ENCODE data around the gene SNAPC1. TPM values are rescaled to one million over a fixed set of nuclear protein-coding genes. Genes with fewer than 3 reads are reported as not detected.

Gene SNAPC1
- 1 to 10 TPM; 2.0 to 3.7 (median 3.0) TPM for total RNA-seq

- no peaks in the 10 kb centered on the region for H3K36me3 ChIP-seq
- H3K4me3 ChIP-seq: peak within 1 kb of the TSS; percentile 79 to 87 (median 82)
- peaks cover 38 to 46% of the 10 kb centered on the region in 2 donors for H3K4me1 ChIP-seq
Measured at GRCh38 chr14:61761959-61762786, at the start of gene SNAPC1. SNAPC1 (plus strand) TSS chr14:61762420; CDS start chr14:61762461, 41 bp downstream.

GRCh38 chr14:61713724-61714437 lies 48.3 kb upstream of the SNAPC1 start:
- H3K27ac ChIP-seq: no peak overlapping the region
- intact Hi-C loops (cut with DNase I; ENCODE audit: low total_unique reads) (no loop called here), in situ Hi-C loops (cut with MboI; ENCODE audit: low sequenced_read_pairs in 4 of 4) (no loop called here)
- H3K9me3 ChIP-seq: no peaks in the 10 kb centered on the region
- H3K36me3 ChIP-seq: no peaks in the 10 kb centered on the region
- TF ChIP-seq CTCF (IDR thresholded peaks at IDR 0.05 in 4 of 5, conservative IDR thresholded peaks at IDR 0.05 in 1 of 5): no peak
- no peak for TF ChIP-seq POLR2A (IDR thresholded peaks at IDR 0.05)
- H3K27me3 ChIP-seq: no peaks in the 10 kb centered on the region
- peaks cover 13 to 26% of the 10 kb centered on the region in 2 donors for H3K4me1 ChIP-seq
- ATAC-seq (no peak), DNase-seq (no peak)
- H3K4me3 ChIP-seq: no peak overlapping the region

More at GRCh38 chr14:61761959-61762786, at the start of gene SNAPC1:
- intact Hi-C loops (cut with DNase I; ENCODE audit: low total_unique reads): loop anchor here (1.0 kb wide), 2 partner anchors 11 to 67 kb away; partner anchors contain the start of gene HIF1A
- in situ Hi-C loops (cut with MboI; ENCODE audit: low sequenced_read_pairs in 4 of 4): no loop called here
- DNase-seq (peak; percentile 96), ATAC-seq (peak; percentile 97 to 99)
- no peaks in the 10 kb centered on the region for H3K27me3 ChIP-seq
- H3K9me3 ChIP-seq: no peaks in the 10 kb centered on the region
- TF ChIP-seq CTCF (IDR thresholded peaks at IDR 0.05 in 4 of 5, conservative IDR thresholded peaks at IDR 0.05 in 1 of 5) (no peak), POLR2A (IDR thresholded peaks at IDR 0.05) (peak; percentile 87 to 96)
- H3K27ac ChIP-seq: peak within 1 kb of the TSS; percentile 88 to 95 (median 89)

GRCh38 chr14:61716956-61717355 lies 45.3 kb upstream of the SNAPC1 start:
- no peak for ATAC-seq
- TF ChIP-seq POLR2A (IDR thresholded peaks at IDR 0.05) (no peak), CTCF (IDR thresholded peaks at IDR 0.05 in 4 of 5, conservative IDR thresholded peaks at IDR 0.05 in 1 of 5) (no peak)
- DNase-seq: no peak
- in situ Hi-C loops (cut with MboI; ENCODE audit: low sequenced_read_pairs in 4 of 4): no loop called here
- H3K36me3 ChIP-seq: peaks cover 0 to 4% of the 10 kb centered on the region in 2 donors
- H3K4me1 ChIP-seq: peaks cover 22 to 44% of the 10 kb centered on the region in 2 donors
- H3K4me3 ChIP-seq: no peak overlapping the region
- no peak overlapping the region for H3K27ac ChIP-seq
- H3K27me3 ChIP-seq: no peaks in the 10 kb centered on the region
- H3K9me3 ChIP-seq: no peaks in the 10 kb centered on the region
- intact Hi-C loops (cut with DNase I; ENCODE audit: low total_unique reads): no loop called here

GRCh38 chr14:61718039-61718438 lies 44.2 kb upstream of the SNAPC1 start:
- Histone ChIP-seq H3K4me3 (no peak overlapping the region), H3K9me3 (no peaks in the 10 kb centered on the region), H3K4me1 (peaks cover 22 to 44% of the 10 kb centered on the region in 2 donors), H3K27ac (no peak overlapping the region), H3K36me3 (peaks cover 0 to 11% of the 10 kb centered on the region in 2 donors), H3K27me3 (no peaks in the 10 kb centered on the region)
- intact Hi-C loops (cut with DNase I; ENCODE audit: low total_unique reads) (no loop called here), in situ Hi-C loops (cut with MboI; ENCODE audit: low sequenced_read_pairs in 4 of 4) (no loop called here)
- ATAC-seq (no peak), DNase-seq (no peak)
- no peak for TF ChIP-seq POLR2A (IDR thresholded peaks at IDR 0.05)
- TF ChIP-seq CTCF (IDR thresholded peaks at IDR 0.05 in 4 of 5, conservative IDR thresholded peaks at IDR 0.05 in 1 of 5): no peak
